MM.1S (cell line): ENCODE data around the gene RASAL2.
"Not testable (repeated sequence)": the region's sequence is repeated elsewhere in the genome, so short reads cannot be mapped to it uniquely, and the experiment has no call there.

Source experiments
- DNase-seq: peaks from one replicate; pipeline ENCODE4 v3.0.0-alpha.2; 2015
- H2AFZ ChIP-seq: fragments of 300-600 bp; sonication (generic); 2 replicates; pipeline ENCODE4 v1.6.0; 2016; ENCODE audit warnings: antibody characterized with exemption, low read length
- H3F3A ChIP-seq: fragments of 300-600 bp; sonication (generic); 2 replicates; pipeline ENCODE4 v1.6.1; 2016; ENCODE audit warnings: mild to moderate bottlenecking, antibody characterized with exemption, low read length, moderate library complexity, mixed read lengths; ENCODE audit not compliant: insufficient read depth
- H3K27ac ChIP-seq: fragments of 300-600 bp; sonication (generic); 2 replicates; pipeline ENCODE4 v1.5.1; 2016; ENCODE audit warnings: mild to moderate bottlenecking, low read length
- H3K27me3 ChIP-seq: fragments of 300-600 bp; sonication (generic); replicated peaks from 2 replicates; pipeline ENCODE4 v1.6.0; 2016; ENCODE audit warnings: low read length; ENCODE audit not compliant: insufficient read depth
- H3K36me3 ChIP-seq: fragments of 300-600 bp; sonication (generic); replicated peaks from 2 replicates; pipeline ENCODE4 v1.6.1; 2016; ENCODE audit warnings: mild to moderate bottlenecking, low read length, mixed read lengths; ENCODE audit not compliant: insufficient read depth
- H3K4me1 ChIP-seq: fragments of 300-600 bp; sonication (generic); 2 replicates; pipeline ENCODE4 v1.6.1; 2016; ENCODE audit warnings: low read length, mixed read lengths
- H3K4me2 ChIP-seq: fragments of 300-600 bp; sonication (generic); 2 replicates; pipeline ENCODE4 v1.6.0; 2016; ENCODE audit warnings: low read depth, low read length
- H3K4me3 ChIP-seq: fragments of 300-600 bp; sonication (generic); 2 replicates; pipeline ENCODE4 v1.5.1; 2016; ENCODE audit warnings: low read length, mixed read lengths
- H3K79me2 ChIP-seq: fragments of 300-600 bp; sonication (generic); 2 replicates; pipeline ENCODE4 v1.6.1; 2016; ENCODE audit warnings: mixed run types, low read length, mixed read lengths
- H3K9ac ChIP-seq: fragments of 300-600 bp; sonication (generic); 2 replicates; pipeline ENCODE4 v1.6.1; 2016; ENCODE audit warnings: low read length, mixed read lengths
- H3K9me2 ChIP-seq: fragments of 300-600 bp; sonication (generic); replicated peaks from 2 replicates; pipeline ENCODE4 v1.6.1; 2016; ENCODE audit warnings: mild to moderate bottlenecking, low read length, mixed read lengths; ENCODE audit not compliant: insufficient read depth
- H3K9me3 ChIP-seq: fragments of 300-600 bp; sonication (generic); replicated peaks from 2 replicates; pipeline ENCODE4 v1.6.1; 2016; ENCODE audit warnings: mild to moderate bottlenecking, low read length, mixed read lengths; ENCODE audit not compliant: insufficient read depth
- H4K20me1 ChIP-seq: fragments of 300-600 bp; sonication (generic); 2 replicates; pipeline ENCODE4 v1.6.1; 2016; ENCODE audit warnings: mild to moderate bottlenecking, low read length, moderate library complexity, mixed read lengths; ENCODE audit not compliant: insufficient read depth
- CTCF ChIP-seq: fragments of 300-600 bp; sonication (generic); IDR thresholded peaks from 2 replicates; pipeline ENCODE4 v1.5.1; 2016; ENCODE audit warnings: antibody characterized with exemption, low read length, mixed read lengths
- EZH2 ChIP-seq: fragments of 300-600 bp; sonication (generic); optimal IDR thresholded peaks from 2 replicates; pipeline ENCODE3; 2017; ENCODE audit warnings: low read depth, mild to moderate bottlenecking, antibody characterized with exemption, low read length, mixed read lengths
- EZH2phosphoT487 ChIP-seq: fragments of 300-600 bp; sonication (generic); IDR thresholded peaks from 2 replicates; pipeline ENCODE4 v1.6.1; 2018; ENCODE audit warnings: antibody characterized with exemption, low read length

Gene RASAL2

GRCh38 chr1:178389441-178389840, 295.5 kb downstream of the RASAL2 start:
- no peak overlapping the region for H2AFZ ChIP-seq
- DNase-seq, result no peak
- TF ChIP-seq EZH2, result no peak
- TF ChIP-seq EZH2phosphoT487, result no peak
- TF ChIP-seq CTCF, result no peak
- no peaks in the 10 kb centered on the region for H3K79me2 ChIP-seq
- no peaks in the 10 kb centered on the region for H3F3A ChIP-seq
- H3K9me3 ChIP-seq, result no peaks in the 10 kb centered on the region
- H3K4me1 ChIP-seq, result no peaks in the 10 kb centered on the region
- no peaks in the 10 kb centered on the region for H3K27me3 ChIP-seq
- H3K9me2 ChIP-seq, result no peaks in the 10 kb centered on the region
- no peak overlapping the region for H3K4me3 ChIP-seq
- H4K20me1 ChIP-seq, result no peaks in the 10 kb centered on the region
- no peak overlapping the region for H3K9ac ChIP-seq
- no peak overlapping the region for H3K4me2 ChIP-seq
- H3K36me3 ChIP-seq, result no peaks in the 10 kb centered on the region
- no peak overlapping the region for H3K27ac ChIP-seq

GRCh38 chr1:178390280-178390679, 296.4 kb downstream of the RASAL2 start:
- H3K4me1 ChIP-seq, result not testable (repeated sequence)

GRCh38 chr1:178393370-178393769, 299.5 kb downstream of the RASAL2 start:
- TF ChIP-seq CTCF (no peak), EZH2 (no peak), EZH2phosphoT487 (no peak)
- no peak for DNase-seq

More at GRCh38 chr1:178390280-178390679, 296.4 kb downstream of the RASAL2 start:
- DNase-seq, H3K9me2 ChIP-seq, H4K20me1 ChIP-seq, H3K27me3 ChIP-seq, H2AFZ ChIP-seq, H3F3A ChIP-seq, H3K36me3 ChIP-seq, H3K4me2 ChIP-seq, H3K4me3 ChIP-seq, H3K9ac ChIP-seq, H3K9me3 ChIP-seq, H3K79me2 ChIP-seq, H3K27ac ChIP-seq: not testable (repeated sequence)

GRCh38 chr1:178396789-178397188, 302.9 kb downstream of the RASAL2 start:
- no peak overlapping the region for H3K4me2 ChIP-seq
- H3K4me1 ChIP-seq, result no peaks in the 10 kb centered on the region
- no peak overlapping the region for H3K9ac ChIP-seq
- TF ChIP-seq EZH2 (no peak), CTCF (no peak), EZH2phosphoT487 (no peak)
- no peaks in the 10 kb centered on the region for H3K36me3 ChIP-seq
- H4K20me1 ChIP-seq, result no peaks in the 10 kb centered on the region
- H3K79me2 ChIP-seq, result no peaks in the 10 kb centered on the region
- no peak overlapping the region for H3K27ac ChIP-seq
- no peaks in the 10 kb centered on the region for H3K9me3 ChIP-seq
- no peaks in the 10 kb centered on the region for H3K27me3 ChIP-seq
- no peak for DNase-seq
- H2AFZ ChIP-seq, result no peak overlapping the region
- H3K9me2 ChIP-seq, result no peaks in the 10 kb centered on the region
- H3F3A ChIP-seq, result no peaks in the 10 kb centered on the region
- H3K4me3 ChIP-seq, result no peak overlapping the region

More at GRCh38 chr1:178393370-178393769, 299.5 kb downstream of the RASAL2 start:
- no peak overlapping the region for H3K9ac ChIP-seq
- H3K79me2 ChIP-seq, result no peaks in the 10 kb centered on the region
- no peak overlapping the region for H3K4me2 ChIP-seq
- no peaks in the 10 kb centered on the region for H4K20me1 ChIP-seq
- H3K4me1 ChIP-seq, result no peaks in the 10 kb centered on the region
- no peaks in the 10 kb centered on the region for H3K9me2 ChIP-seq
- no peaks in the 10 kb centered on the region for H3F3A ChIP-seq
- no peak overlapping the region for H3K4me3 ChIP-seq
- no peaks in the 10 kb centered on the region for H3K9me3 ChIP-seq
- no peaks in the 10 kb centered on the region for H3K27me3 ChIP-seq
- no peak overlapping the region for H3K27ac ChIP-seq
- no peak overlapping the region for H2AFZ ChIP-seq
- H3K36me3 ChIP-seq, result no peaks in the 10 kb centered on the region
